AG09319 (cell line): Measurements from ENCODE around the gene BRIP1.

Source experiments
- DNase-seq: peaks from one replicate; pipeline ENCODE4 v3.0.0-alpha.2; 2010; ENCODE audit warnings: low read depth; ENCODE audit errors: extremely low read depth
- TF ChIP-seq, protein P1 (sequence below): IDR thresholded peaks from 2 replicates; pipeline ENCODE4 v1.5.1; 2011; ENCODE audit warnings: low read depth, mild to moderate bottlenecking, inconsistent platforms, low read length, moderate library complexity

The BRIP1 gene

GRCh38 chr17:61808442-61808841, 54.9 kb downstream of the BRIP1 start:
- DNase-seq = no peak
- TF ChIP-seq, protein P1, sequence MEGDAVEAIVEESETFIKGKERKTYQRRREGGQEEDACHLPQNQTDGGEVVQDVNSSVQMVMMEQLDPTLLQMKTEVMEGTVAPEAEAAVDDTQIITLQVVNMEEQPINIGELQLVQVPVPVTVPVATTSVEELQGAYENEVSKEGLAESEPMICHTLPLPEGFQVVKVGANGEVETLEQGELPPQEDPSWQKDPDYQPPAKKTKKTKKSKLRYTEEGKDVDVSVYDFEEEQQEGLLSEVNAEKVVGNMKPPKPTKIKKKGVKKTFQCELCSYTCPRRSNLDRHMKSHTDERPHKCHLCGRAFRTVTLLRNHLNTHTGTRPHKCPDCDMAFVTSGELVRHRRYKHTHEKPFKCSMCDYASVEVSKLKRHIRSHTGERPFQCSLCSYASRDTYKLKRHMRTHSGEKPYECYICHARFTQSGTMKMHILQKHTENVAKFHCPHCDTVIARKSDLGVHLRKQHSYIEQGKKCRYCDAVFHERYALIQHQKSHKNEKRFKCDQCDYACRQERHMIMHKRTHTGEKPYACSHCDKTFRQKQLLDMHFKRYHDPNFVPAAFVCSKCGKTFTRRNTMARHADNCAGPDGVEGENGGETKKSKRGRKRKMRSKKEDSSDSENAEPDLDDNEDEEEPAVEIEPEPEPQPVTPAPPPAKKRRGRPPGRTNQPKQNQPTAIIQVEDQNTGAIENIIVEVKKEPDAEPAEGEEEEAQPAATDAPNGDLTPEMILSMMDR = no peak

- TF ChIP-seq, protein P1 = no peak
- no peak for DNase-seq
These were observed 56.4 kb downstream of the BRIP1 start for GRCh38 chr17:61806936-61807335.

GRCh38 chr17:61806081-61806828, 57.1 kb downstream of the BRIP1 start:
- TF ChIP-seq, protein P1 = no peak
- DNase-seq = no peak

GRCh38 chr17:61805399-61805798, 57.9 kb downstream of the BRIP1 start:
- DNase-seq = no peak
- TF ChIP-seq, protein P1 = no peak

DNA sequence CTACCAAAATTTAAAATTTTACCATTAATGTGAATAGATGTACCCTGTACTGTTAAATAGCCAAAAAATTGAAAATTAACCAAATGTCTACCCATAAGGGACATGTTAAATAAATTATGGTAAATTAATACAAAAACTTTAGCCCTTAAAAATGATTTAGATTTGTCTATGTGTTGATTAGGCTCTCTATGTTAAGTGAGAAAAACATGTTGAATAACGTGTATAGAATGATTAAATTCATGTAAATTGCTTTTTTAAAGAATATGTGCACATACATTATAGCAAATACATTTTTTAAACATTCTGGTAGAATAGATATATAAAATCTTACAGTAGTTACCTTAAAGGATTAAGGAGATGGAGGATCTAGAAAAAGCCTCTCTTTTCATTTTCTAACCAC, 59.5 kb downstream of the BRIP1 start:
- DNase-seq = no peak
- TF ChIP-seq, protein P1 = no peak

DNA sequence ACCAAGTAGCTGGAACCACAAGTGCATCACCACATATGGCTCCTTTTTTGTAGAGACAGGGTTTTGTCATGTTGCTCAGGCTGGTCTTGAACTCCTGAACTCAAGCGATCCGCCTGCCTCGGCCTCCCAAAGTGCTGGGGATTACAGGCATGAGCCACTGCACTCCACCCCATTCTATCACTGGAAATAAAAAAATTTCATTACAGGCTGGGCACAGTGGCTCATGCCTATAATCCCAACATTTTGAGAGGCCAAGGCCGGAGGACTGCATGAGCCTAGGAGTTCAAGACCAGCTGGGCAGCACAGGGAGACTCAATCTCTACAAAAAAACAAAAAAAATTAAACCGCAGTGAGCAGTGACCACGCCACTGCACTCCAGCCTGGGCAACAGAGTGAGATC, 60.1 kb downstream of the BRIP1 start:
- no peak for DNase-seq

DNA sequence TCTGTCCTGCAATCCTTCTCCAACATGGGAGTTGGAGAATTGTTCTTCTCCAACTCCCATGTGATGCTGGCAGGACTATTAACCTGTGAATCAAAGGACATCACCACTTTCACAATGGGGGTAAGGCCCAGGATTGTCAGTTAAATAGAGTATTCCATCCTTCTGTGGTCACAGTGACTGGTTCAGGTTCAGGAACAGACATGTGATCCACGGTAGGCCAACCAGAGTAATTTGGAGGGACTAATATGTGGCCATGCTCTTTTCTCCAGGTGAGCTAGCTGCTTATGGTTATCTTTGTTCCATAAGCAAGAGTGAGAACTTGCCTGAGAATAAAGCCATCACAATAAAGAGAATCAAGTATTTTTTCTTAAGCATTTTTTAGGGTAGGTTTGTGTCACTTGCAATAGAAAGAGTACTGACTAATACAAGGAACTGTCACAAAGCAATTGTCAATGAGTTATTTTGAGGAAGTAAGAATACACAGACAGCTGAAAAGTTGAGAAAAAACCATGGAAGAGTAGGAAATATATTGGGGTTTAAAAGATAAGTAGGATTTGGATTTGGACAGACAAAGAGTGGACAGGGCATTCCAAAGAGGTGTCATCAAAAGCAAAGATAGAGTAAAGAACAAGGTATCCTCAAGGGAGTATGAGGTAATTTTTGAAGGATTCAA, 63.4 kb downstream of the BRIP1 start:
- TF ChIP-seq, protein P1 = no peak

More for the DNA sequence above, 60.1 kb downstream of the BRIP1 start:
- TF ChIP-seq, protein P1 = no peak

More for the DNA sequence above, 63.4 kb downstream of the BRIP1 start:
- no peak for DNase-seq
